Right lung (tissue), 5 donors: ENCODE measurements around the gene AQP2. TPM values are rescaled to one million over a fixed set of nuclear protein-coding genes. Genes with fewer than 3 reads are reported as not detected.

Experiments
- DNase-seq, 2 donors: peaks; one replicate each; pipeline ENCODE4 v3.0.0-alpha.2; 2013
- polyA plus RNA-seq, 5 donors: library from polyadenylated mRNA; unstranded; fragments of 120-200 nt; gene quantifications; one replicate each; pipeline versions ENCODE4 v1.2.1 to v1.2.3, GENCODE V29; 2013; ENCODE audit warnings: inconsistent platforms in 1 of 5, low replicate concordance in 1 of 5; ENCODE audit not compliant: insufficient read length in 5 of 5, insufficient read depth in 1 of 5

The AQP2 gene
- polyA plus RNA-seq, 5 donors, result 0.11 to 0.58 (median 0.17) TPM

GRCh38 chr12:49917788-49918173, 32.8 kb upstream of the AQP2 start:
- DNase-seq, result no peak

GRCh38 chr12:49920241-49920914, 30.2 kb upstream of the AQP2 start:
- DNase-seq, result no peak

DNA sequence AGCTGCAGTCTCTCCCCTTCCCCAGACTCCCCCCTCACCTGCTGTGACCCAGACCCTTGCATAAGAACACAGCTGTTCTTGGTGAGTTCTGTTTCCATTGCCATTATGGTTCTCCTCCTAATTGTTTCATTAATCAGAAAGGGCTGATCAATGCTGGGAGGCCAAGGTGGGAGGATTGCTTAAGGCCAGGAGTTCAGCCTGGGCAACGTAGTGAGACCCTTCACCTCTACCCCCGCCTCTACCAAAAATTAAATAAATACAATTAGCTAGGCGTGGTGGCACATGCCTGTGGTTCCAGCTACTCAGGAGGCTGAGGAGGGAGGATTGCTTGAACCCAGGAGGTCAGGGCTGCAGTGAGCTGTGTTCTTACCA, 29.6 kb upstream of the AQP2 start:
- no peak for DNase-seq

DNA sequence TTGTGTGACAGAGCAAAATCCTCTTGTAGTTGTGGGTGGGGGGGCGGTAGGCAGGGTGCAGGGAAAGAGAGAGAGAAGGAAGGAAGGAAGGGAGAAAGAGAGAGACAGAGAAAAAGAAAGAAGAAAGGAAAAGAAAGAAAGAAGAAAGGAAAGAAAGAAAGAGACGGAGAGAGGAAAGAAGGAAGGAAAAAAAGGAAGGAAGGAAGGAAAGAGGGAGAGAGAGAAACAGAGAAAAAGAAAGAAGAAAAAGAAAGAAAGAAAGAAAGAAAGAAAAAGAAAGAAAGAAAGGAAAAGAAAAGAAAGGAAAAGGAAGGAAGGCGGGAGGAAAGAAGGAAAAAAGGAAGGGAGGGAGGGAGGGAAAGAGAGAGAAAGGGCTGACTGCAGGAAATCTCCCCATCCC, 29.2 kb upstream of the AQP2 start:
- DNase-seq, result no peak

DNA sequence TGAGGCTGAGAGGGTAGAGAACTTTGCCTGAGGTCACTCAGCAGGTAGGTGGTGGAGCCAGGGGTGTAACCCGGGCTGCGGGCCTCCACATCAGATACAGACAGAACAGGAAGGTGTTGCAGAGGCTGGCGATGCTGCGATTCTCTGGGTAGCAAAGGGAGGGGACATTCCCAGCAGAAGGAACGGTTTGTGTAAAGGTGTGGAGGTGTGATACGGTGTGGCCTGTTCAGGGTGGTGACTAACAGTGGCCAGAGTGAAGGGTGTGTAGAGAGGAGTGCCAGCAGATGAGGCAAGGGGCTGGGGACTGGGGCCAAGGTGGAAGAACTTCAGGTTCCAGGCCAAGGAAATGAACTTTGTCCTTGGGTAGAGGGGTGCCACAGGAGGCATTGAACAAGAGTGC, 28.6 kb upstream of the AQP2 start:
- no peak for DNase-seq

DNA sequence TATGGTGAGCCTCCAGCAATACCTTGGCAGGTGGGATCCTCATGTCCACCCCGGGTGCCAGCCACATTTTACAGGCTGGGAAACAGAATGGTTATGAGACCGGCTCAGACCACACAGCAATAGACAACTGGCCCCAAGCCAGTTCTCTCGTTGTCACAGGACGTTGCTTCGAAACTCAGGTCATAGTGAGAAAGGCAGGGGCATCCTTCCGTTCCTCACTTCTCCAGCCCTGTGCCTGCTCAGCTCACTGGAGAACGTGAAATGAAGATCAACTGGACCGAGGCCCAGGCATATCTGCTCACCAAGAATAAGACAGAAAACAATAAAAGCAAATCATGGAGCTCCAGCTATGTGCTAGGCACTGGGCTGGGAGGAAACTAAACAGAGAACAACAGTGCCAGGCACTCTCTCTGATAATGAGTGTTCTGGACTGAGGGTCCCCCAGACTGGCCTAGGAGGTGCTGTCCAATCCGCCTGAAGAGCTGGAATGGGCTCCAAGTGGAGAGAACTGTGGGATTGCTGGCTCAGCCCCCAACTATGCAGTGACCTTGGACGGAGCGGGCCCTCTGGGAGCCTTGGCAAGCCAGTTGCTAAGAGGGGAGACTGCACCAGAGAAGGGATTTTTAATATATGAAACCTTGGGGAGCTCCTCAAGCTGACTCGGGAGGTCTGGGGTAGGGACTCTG, 28.0 kb upstream of the AQP2 start:
- no peak for DNase-seq

DNA sequence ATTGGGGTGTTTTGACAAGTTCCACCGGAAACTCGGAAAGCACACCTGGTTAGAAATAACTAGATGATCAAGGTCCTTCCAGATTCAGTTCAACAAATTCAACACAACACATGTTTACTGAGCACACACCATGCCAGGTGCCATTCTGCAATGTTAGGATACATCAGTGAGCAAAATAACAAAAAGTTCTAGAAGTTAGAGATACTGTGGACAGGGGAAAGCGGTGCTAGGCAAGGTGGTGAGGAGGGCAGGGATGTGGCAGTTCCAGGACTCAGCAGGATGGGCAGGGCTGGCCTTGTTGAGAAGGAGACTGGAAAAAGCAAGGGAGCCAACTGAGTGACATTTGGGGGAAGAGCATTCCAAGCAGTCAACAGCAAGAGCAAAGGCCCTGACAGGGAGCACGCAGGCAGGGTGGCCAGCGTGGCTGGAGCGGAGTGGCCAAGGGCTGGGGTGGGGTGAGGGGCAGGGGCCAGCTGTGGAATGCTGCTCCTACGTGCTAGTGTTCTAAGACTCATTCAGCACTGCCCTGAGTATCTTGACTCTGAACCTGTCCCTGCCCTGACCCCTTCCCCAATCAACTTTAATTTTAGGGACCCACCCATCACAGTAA, 27.4 kb upstream of the AQP2 start:
- no peak for DNase-seq

- no peak for DNase-seq
These were observed 26.5 kb upstream of the AQP2 start for GRCh38 chr12:49923880-49924556.

DNA sequence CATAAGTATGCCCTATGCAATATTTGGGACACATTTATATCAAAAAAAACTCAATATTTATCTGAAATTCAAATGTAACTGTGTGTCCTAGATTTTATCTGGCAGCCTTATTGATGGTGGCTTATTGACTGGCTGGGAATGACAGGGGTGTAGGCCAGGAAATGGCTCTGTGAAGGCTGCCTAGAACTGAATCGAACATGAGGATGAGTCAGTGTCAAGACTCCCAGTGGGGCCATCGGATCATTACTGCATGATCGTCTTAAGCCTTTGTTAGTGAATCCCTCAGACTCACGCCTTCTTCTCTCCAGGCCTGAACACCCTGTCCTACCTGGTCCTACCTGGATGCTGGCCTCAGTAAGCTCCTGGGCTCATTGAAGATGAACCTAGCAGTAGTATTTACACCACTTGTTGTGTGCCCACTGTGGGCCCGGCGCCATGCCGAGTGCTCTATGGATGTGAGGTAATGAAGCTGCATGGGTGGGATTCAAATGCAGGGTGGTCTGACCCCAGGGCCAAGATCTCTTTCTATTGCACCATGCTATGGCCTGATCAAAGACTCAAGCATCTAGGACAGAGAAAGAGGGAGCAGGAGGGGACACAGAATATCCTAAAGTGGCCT, 25.8 kb upstream of the AQP2 start:
- DNase-seq, result no peak

DNA sequence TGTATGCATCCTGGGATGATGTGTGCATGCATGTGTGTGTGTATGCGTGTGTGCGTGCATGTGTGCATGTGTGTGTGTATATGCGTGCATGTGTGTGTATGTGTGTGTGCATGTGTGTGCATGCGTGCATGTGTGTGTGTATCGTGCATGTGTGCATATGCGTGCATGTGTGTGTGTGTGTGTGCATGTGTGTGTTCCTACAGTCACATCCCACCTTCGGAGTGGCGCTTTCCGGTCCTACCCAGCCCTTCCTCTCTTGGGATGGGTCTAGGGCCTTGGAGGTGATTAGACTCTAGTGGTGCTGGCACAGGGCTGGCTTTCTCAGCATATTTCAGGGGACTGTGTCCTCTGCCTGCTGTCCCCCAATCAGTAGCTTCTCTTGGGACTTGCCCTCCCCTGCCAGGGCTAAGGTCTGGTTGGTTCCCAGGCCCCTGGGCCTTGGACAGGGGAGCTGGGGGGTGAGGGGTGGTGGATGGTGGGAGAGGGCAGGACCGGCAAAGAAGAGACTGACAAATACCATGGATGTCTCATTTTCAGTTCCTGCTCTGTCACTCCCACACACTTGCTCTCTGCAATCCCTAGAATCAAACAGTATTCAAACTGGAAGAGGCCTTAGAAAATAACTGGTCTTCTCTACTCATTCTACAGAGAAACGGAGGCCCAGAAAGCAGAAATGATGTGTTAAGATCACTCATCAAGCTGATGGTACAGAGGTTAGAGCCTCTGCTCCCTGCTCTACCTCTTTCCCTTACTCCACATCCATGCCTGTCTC, 24.9 kb upstream of the AQP2 start:
- no peak for DNase-seq

GRCh38 chr12:49928471-49928870, 22.1 kb upstream of the AQP2 start:
- no peak for DNase-seq

- DNase-seq, result no peak
These were observed 21.0 kb upstream of the AQP2 start for GRCh38 chr12:49929581-49929980.

DNA sequence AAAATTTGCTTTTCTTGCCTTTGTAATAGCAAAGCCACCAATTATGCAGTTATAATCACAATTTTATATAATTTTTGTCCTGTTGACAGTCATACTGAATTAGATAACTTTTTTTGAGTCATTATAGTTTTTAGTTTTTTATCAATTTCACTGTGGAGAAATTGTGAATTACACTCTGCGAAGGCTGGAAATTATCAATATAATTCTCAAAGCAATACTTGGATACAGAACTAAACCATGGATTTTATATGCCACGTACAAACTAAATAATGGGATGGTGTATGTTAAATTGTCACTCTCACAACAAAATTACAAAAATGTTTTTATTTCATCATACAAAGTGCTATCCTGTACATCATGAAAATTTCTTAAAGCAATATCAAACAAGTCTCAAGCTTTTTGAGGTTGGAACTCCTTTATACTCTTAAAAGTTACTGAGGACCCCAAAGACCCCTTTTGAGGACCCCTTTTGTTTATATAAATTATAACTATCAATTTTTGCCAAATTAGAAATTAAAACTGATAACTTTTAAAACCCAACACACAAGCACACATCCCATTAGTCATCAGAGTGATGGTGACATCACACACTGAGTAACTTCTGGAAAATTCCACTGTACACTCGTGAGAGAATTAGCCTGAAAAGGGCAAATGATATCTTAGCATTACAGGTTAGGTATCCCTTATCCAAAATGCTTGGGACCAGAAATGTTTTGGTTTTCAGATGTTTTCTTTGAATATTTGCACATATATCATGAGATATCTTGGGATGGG, 19.8 kb upstream of the AQP2 start:
- DNase-seq, result no peak

- DNase-seq, result no peak
These were observed 18.5 kb upstream of the AQP2 start for GRCh38 chr12:49932023-49932422.

GRCh38 chr12:49932533-49933130, 17.9 kb upstream of the AQP2 start:
- DNase-seq, result no peak

DNA sequence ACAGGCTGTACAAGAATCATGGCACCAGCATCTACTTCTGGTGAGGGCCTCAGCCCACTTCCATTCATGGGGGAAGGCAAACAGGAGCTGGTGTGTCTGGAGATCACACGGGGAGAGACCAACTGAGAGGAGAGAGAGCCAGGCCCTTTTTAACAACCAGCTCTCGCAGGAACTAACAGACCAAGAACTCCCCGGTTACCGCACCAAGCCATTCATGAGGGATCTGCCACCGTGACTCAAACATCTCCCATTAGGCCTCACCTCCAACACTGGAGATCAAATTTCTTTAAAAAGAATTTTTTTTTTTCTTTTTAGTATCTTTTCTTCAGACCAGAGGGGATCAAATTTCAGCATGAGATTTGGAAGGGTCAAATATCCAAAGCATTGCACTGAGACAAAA, 16.7 kb upstream of the AQP2 start:
- DNase-seq, result no peak

DNA sequence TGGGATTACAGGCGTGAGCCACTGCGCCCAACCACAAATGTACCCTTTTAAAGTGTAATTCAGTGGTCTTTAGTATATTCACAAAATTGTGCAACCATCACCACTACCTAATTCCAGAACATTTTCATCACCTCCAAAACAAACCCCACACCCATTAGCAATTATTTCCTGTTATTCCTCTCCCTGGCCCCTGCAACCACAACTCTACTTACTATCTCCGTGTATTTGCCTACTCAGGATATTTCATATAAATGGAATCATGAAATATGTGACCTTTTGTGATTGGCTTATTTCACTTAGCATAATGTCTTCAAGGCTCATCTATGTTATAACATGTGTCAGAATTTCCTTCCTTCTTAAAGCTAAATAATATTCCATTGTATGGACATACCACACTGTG, 16.0 kb upstream of the AQP2 start:
- no peak for DNase-seq

DNA sequence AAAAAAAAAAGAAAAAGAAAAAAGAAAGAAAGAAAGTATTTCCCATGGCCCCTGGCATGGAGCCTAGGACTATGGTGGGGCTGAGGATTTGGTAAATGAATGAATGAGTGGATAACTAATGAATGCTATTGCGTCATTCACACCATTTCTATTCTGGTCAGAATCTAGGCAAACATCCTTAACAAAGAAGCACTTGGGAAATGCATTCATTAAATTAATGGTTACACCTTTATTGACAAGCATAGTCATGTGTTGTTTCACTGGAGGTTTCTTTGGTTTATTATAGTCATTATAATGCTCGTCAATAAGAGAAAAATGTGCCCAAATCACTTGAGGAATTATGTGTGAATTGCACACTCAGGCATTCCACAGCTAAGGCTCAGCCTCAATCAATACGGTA, 13.6 kb upstream of the AQP2 start:
- DNase-seq, result no peak

DNA sequence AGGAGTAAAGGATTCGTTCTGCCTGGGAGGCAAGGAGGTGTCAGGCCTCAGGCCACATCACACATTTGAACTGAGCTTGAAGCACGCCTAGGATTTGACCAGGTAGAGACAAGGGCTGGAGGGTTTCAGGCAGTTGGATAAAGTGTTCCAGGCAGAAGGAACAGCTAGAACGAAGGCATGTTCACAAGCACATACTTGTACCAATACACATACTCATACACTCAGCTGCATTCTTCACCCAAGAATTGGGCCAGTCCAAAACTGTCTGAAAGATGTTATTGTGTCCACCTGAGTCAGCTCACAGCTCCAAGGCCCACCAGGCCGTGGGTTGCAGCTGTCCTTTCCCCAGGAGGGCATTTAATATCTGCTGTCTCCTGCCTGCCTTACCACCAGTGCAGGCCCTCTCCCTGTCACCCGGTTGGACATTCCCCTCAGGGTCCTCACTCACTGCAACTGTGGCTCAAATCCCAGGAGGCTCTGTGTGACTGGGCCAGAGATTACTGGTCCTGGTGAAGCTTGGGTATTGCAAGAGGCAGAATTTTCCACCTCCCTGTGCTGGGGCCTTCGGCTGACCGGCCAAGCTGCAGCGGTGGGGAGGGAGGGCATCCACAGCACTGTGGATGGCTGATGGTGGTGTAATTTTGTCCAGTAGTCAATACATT, 12.8 kb upstream of the AQP2 start:
- no peak for DNase-seq

GRCh38 chr12:49939307-49939706, 11.2 kb upstream of the AQP2 start:
- no peak for DNase-seq
